ENCODE results near the gene CATSPERZ.

DNA sequence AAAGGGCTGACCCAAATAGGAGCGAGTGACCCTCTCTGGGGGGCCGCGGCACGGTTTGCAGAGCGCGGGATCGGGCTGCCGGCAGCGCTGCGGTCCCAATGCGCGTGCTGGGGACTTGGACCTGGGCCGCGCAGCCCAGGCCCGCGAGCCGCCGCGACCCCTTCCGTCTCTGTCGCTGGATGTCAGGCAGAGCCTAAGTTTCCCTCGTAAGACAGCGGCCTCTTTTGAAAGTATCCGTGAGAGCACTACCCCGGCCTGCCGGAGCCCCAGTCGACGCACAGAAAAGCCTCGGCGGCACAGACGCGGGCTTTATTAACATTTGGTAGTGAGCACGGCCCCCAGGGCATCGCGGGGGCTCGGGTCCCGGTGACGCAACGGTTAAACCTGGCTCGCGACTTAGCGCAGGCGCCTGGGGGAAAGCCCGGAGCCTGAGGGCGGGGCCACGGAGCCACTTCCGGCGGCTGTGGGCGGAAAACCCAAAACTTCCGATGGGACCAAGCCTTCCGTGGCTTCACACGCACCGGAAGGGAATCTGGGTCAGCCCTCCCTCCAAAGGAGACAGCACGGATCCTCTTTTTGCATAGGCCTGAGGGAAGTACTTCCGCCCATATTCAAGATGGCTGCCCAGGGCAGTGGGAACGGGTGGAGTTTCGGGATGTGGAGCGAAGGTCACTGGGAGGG, 30.5 kb upstream of the CATSPERZ start:
- TF ChIP-seq POLR2A (IDR thresholded peaks at IDR 0.05) (peak in 1 of 2 donors; percentile 22), POLR2AphosphoS5 (IDR thresholded peaks at IDR 0.05) (peak; percentile 62 to 87 (median 82)), EP300 (IDR thresholded peaks at IDR 0.05) (peak in 1 of 4 donors; percentile 62)
- TF ChIP-seq, protein P1, sequence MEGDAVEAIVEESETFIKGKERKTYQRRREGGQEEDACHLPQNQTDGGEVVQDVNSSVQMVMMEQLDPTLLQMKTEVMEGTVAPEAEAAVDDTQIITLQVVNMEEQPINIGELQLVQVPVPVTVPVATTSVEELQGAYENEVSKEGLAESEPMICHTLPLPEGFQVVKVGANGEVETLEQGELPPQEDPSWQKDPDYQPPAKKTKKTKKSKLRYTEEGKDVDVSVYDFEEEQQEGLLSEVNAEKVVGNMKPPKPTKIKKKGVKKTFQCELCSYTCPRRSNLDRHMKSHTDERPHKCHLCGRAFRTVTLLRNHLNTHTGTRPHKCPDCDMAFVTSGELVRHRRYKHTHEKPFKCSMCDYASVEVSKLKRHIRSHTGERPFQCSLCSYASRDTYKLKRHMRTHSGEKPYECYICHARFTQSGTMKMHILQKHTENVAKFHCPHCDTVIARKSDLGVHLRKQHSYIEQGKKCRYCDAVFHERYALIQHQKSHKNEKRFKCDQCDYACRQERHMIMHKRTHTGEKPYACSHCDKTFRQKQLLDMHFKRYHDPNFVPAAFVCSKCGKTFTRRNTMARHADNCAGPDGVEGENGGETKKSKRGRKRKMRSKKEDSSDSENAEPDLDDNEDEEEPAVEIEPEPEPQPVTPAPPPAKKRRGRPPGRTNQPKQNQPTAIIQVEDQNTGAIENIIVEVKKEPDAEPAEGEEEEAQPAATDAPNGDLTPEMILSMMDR (IDR thresholded peaks at IDR 0.05) = no peak
